T-helper 17 cell (primary cell): ENCODE data around the gene PGA5. TPM values are rescaled to one million over a fixed set of nuclear protein-coding genes. Genes with fewer than 3 reads are reported as not detected.

Source experiments
- ATAC-seq: fragments of 150-1000 bp; cut with Tn5 transposase; 2 replicates; pipeline ENCODE4 v1.10.0; 2021; ENCODE audit warnings: mild to moderate bottlenecking, moderate library complexity
- DNase-seq, 3 donors: peaks; one replicate each; pipeline versions ENCODE4 v3.0.0 to v3.0.0-alpha.2; 2020 to 2021
- H3K9me3 ChIP-seq: one replicate; pipeline ENCODE4 v1.7.0; 2013; ENCODE audit warnings: low read length, mild to moderate bottlenecking; ENCODE audit not compliant: control insufficient read depth, poor library complexity, severe bottlenecking
- H3K27ac Mint-ChIP-seq: one replicate; pipeline ENCODE4 v1.8.0; 2022; ENCODE audit warnings: mild to moderate bottlenecking, moderate library complexity, mixed read lengths
- H3K27me3 Mint-ChIP-seq: one replicate; pipeline ENCODE4 v1.8.0; 2022; ENCODE audit warnings: mixed read lengths
- H3K36me3 Mint-ChIP-seq: one replicate; pipeline ENCODE4 v1.8.0; 2022; ENCODE audit warnings: low read depth, mixed read lengths
- H3K4me1 Mint-ChIP-seq: one replicate; pipeline ENCODE4 v1.8.0; 2022; ENCODE audit warnings: mild to moderate bottlenecking, mixed read lengths
- H3K4me3 Mint-ChIP-seq: one replicate; pipeline ENCODE4 v1.8.0; 2022; ENCODE audit warnings: mild to moderate bottlenecking, moderate library complexity, mixed read lengths
- total RNA-seq, 4 donors: library from RNA in 2 of 4; stranded (reverse) in 2 of 4; gene quantifications; one replicate each; pipeline ENCODE4 v1.2.3 and lab custom pipeline; 2022 to 2026

Gene PGA5
- total RNA-seq, 2 donors from 2014 or later, result not detected

DNA sequence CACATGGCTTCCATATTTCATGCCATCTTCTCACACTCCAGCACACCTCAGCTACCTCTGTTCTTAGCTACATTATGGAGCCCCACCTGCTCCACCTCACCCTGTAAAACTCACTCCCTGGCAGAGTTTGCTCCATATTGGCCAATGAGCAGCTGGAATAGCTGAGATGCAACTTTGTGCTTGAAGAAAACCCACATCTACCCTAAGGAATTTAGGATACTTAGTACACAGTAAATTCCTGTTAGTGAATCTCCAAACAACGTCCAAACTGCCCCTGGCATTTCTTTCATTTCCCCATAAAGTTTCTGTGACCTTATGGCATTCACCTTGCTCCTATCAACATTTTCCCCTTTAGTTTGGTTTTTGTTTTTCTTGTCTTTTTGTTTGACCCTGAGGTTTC is 56.4 kb downstream of the PGA5 start:
- ATAC-seq (no peak), DNase-seq (no peak)
- Mint-ChIP-seq H3K4me3 (peak overlapping the region; percentile 55), H3K36me3 (peaks cover 19% of the 10 kb centered on the region), H3K27me3 (peaks cover 14% of the 10 kb centered on the region), H3K27ac (no peak overlapping the region), H3K4me1 (peaks cover 30% of the 10 kb centered on the region)
- no peaks in the 10 kb centered on the region for H3K9me3 ChIP-seq

DNA sequence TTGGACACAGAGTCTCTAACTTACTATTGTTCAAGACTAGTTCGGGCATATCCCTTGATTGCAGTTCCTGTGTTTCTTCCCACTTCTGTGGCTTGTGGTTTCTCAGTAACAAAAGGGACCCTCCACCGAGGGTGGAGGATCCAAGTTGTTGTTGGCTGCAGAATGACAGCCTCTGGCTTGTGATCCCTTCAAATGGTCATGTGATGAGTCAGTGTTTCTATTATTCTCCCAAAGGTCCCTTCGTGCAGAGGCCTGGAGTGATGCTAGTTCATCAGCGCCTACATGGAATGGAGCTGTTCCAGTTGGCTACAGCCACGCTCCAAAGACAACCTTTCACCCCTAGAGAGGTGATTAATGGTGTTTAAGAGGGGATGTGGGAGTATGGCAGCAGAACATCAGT is 56.8 kb downstream of the PGA5 start:
- Mint-ChIP-seq H3K4me3 (no peak overlapping the region), H3K4me1 (peaks cover 30% of the 10 kb centered on the region), H3K27me3 (peaks cover 10% of the 10 kb centered on the region), H3K36me3 (peaks cover 16% of the 10 kb centered on the region), H3K27ac (no peak overlapping the region)
- no peaks in the 10 kb centered on the region for H3K9me3 ChIP-seq
- no peak for DNase-seq
- no peak for ATAC-seq

GRCh38 chr11:61298663-61299244 is 57.8 kb downstream of the PGA5 start:
- Mint-ChIP-seq H3K4me3 (no peak overlapping the region), H3K36me3 (peaks cover 16% of the 10 kb centered on the region), H3K27ac (peak overlapping the region; percentile 47)

More at GRCh38 chr11:61298663-61299244, 57.8 kb downstream of the PGA5 start:
- H3K4me1 Mint-ChIP-seq, result peaks cover 30% of the 10 kb centered on the region
- ATAC-seq (no peak), DNase-seq (no peak)
- H3K27me3 Mint-ChIP-seq, result peaks cover 5% of the 10 kb centered on the region
- H3K9me3 ChIP-seq, result no peaks in the 10 kb centered on the region

Other genes starting within 250 kb of the PGA5 start
- 100 to 1,000 TPM; 310 to 362 TPM for gene CD5, start 138.7 kb upstream of the PGA5 start, total RNA-seq
- gene VPS37C, start 79.7 kb upstream of the PGA5 start, total RNA-seq, result 1 to 10 TPM; 3.5 to 5.6 TPM
- not detected for gene PGA3, start 37.7 kb upstream of the PGA5 start, total RNA-seq
- gene PGA4, start 18.8 kb upstream of the PGA5 start, total RNA-seq, result not detected
- gene VWCE, start 54.1 kb downstream of the PGA5 start, total RNA-seq, result 1 to 10 TPM in 1 of 2 donors, under 1 TPM in 1; 0.65 to 1.4 TPM
- 100 to 1,000 TPM; 147 to 184 TPM for gene DDB1, start 91.9 kb downstream of the PGA5 start, total RNA-seq
- 10 to 100 TPM; 39.6 to 41.9 TPM for gene TKFC, start 92.1 kb downstream of the PGA5 start, total RNA-seq
- gene CYB561A3, start 120.7 kb downstream of the PGA5 start, total RNA-seq, result 10 to 100 TPM; 32.4 to 35.6 TPM
- 10 to 100 TPM; 46.1 to 48.9 TPM for gene TMEM138, start 121.2 kb downstream of the PGA5 start, total RNA-seq
- 1 to 10 TPM; 5.1 to 5.9 TPM for gene TMEM216, start 151.4 kb downstream of the PGA5 start, total RNA-seq
- gene CPSF7, start 188.8 kb downstream of the PGA5 start, total RNA-seq, result 100 to 1,000 TPM in 1 of 2 donors, 10 to 100 TPM in 1; 94.7 to 104 TPM
- gene SDHAF2, start 188.9 kb downstream of the PGA5 start, total RNA-seq, result 10 to 100 TPM; 31.1 to 32.7 TPM